Left lung (tissue), 10 donors: Measurements from ENCODE around the gene GDNF. TPM values are rescaled to one million over a fixed set of nuclear protein-coding genes. Genes with fewer than 3 reads are reported as not detected.

Source experiments
- ATAC-seq: fragments of 200-7000 bp; cut with Tn5 transposase; one replicate; pipeline ENCODE4 v1.9.1; 2020; ENCODE audit warnings: moderate library complexity
- DNase-seq, 4 donors: peaks; one replicate each; pipeline ENCODE4 v3.0.0-alpha.2; 2013 to 2020
- H3K27ac ChIP-seq, 2 donors: fragments of 200-600 bp; sonication (generic) in 1 of 2; one replicate each; pipeline versions ENCODE4 v1.5.0 to v1.8.0; 2020 to 2021
- H3K27me3 ChIP-seq, 2 donors: fragments of 200-600 bp; sonication (generic) in 1 of 2; one replicate each; pipeline versions ENCODE4 v1.5.0 to v1.8.0; 2020 to 2021
- H3K36me3 ChIP-seq, 2 donors: fragments of 200-600 bp; sonication (generic) in 1 of 2; one replicate each; pipeline versions ENCODE4 v1.5.0 to v1.8.0; 2020 to 2021
- H3K4me1 ChIP-seq, 2 donors: fragments of 200-600 bp; one replicate each; pipeline ENCODE4 v1.8.0; 2021
- H3K4me3 ChIP-seq, 2 donors: fragments of 200-600 bp; sonication (generic) in 1 of 2; one replicate each; pipeline versions ENCODE4 v1.5.0 to v1.8.0; 2020 to 2021; ENCODE audit warnings: mild to moderate bottlenecking in 1 of 2
- H3K9me3 ChIP-seq, 2 donors: fragments of 200-600 bp; sonication (generic) in 1 of 2; one replicate each; pipeline versions ENCODE4 v1.5.0 to v1.8.0; 2020 to 2021
- CTCF ChIP-seq, 2 donors: fragments of 200-600 bp; sonication (generic) in 1 of 2; IDR thresholded peaks; one replicate each; pipeline versions ENCODE4 v1.5.0 to v1.8.0; 2021; ENCODE audit warnings: antibody characterized with exemption in 2 of 2
- intact Hi-C, 2 donors: fragments of 100-400 bp; cut with DNase I; formaldehyde crosslinking; loops; one replicate each; pipeline versions ENCODE4 v1.11.2 to v1.14.2; 2022
- polyA plus RNA-seq, 6 donors: library from polyadenylated mRNA; unstranded; fragments of 120-200 nt; gene quantifications; one replicate each; pipeline ENCODE4 v1.2.1, GENCODE V29; 2013; ENCODE audit not compliant: insufficient read length in 6 of 6
- total RNA-seq, 2 donors: library from RNA; stranded (reverse); fragmentation: NEBNext Ultra II Directional; extraction: Animal tissue kit (Norgen Biotek cat#: 25700); gene quantifications; one replicate each; pipeline ENCODE4 v1.2.1, GENCODE V29; 2021
- donor health status: DM: no; HTN: yes; CAD: no.
- donor health status: DM: no; HTN: no; CAD: no.

GDNF gene
- total and polyA plus RNA-seq, 8 donors: 0.06 to 0.17 (median 0.07) TPM; not detected in 4

- no peak for ATAC-seq
- TF ChIP-seq CTCF (IDR thresholded peaks at IDR 0.05): no peak
- Histone ChIP-seq H3K9me3 (peaks cover 0 to 4% of the 10 kb centered on the region in 2 donors), H3K36me3 (no peaks in the 10 kb centered on the region), H3K27ac (no peak overlapping the region), H3K4me3 (no peak overlapping the region), H3K27me3 (peaks cover 0 to 7% of the 10 kb centered on the region in 2 donors), H3K4me1 (no peaks in the 10 kb centered on the region)
- intact Hi-C loops: no loop called here
- no peak for DNase-seq
Measured at GRCh38 chr5:37850226-37850865, 10.5 kb upstream of the GDNF start.

GRCh38 chr5:37849641-37850040 is 9.8 kb upstream of the GDNF start:
- intact Hi-C loops: no loop called here
- Histone ChIP-seq H3K27me3 (peaks cover under 1 to 14% of the 10 kb centered on the region in 2 donors), H3K9me3 (peaks cover 0 to 4% of the 10 kb centered on the region in 2 donors), H3K36me3 (no peaks in the 10 kb centered on the region), H3K4me1 (no peaks in the 10 kb centered on the region), H3K27ac (no peak overlapping the region), H3K4me3 (no peak overlapping the region)
- ATAC-seq (no peak), DNase-seq (no peak)
- no peak for TF ChIP-seq CTCF (IDR thresholded peaks at IDR 0.05)

- intact Hi-C loops: no loop called here
- no peak overlapping the region for H3K4me3 ChIP-seq
- H3K36me3 ChIP-seq: no peaks in the 10 kb centered on the region
- peaks cover 13 to 30% of the 10 kb centered on the region in 2 donors for H3K27me3 ChIP-seq
- TF ChIP-seq CTCF (IDR thresholded peaks at IDR 0.05): no peak
- no peaks in the 10 kb centered on the region for H3K4me1 ChIP-seq
- DNase-seq: no peak
- no peaks in the 10 kb centered on the region for H3K9me3 ChIP-seq
- no peak overlapping the region for H3K27ac ChIP-seq
- ATAC-seq: peak; percentile 72
Measured at GRCh38 chr5:37847978-37848425, 8.2 kb upstream of the GDNF start.

GRCh38 chr5:37846786-37847310 is 7.0 kb upstream of the GDNF start:
- no peak for DNase-seq
- TF ChIP-seq CTCF (IDR thresholded peaks at IDR 0.05): no peak
- Histone ChIP-seq H3K4me1 (no peaks in the 10 kb centered on the region), H3K27me3 (peaks cover 20 to 42% of the 10 kb centered on the region in 2 donors), H3K4me3 (no peak overlapping the region), H3K9me3 (no peaks in the 10 kb centered on the region), H3K27ac (no peak overlapping the region), H3K36me3 (no peaks in the 10 kb centered on the region)
- no peak for ATAC-seq
- intact Hi-C loops: no loop called here

GRCh38 chr5:37844009-37844408 is 4.2 kb upstream of the GDNF start:
- no peak for DNase-seq
- intact Hi-C loops: no loop called here
- no peak overlapping the region for H3K27ac ChIP-seq
- peaks cover 47 to 70% of the 10 kb centered on the region in 2 donors for H3K27me3 ChIP-seq
- peaks cover 0 to 14% of the 10 kb centered on the region in 2 donors for H3K4me1 ChIP-seq
- H3K4me3 ChIP-seq: no peak overlapping the region
- no peak for TF ChIP-seq CTCF (IDR thresholded peaks at IDR 0.05)
- H3K9me3 ChIP-seq: no peaks in the 10 kb centered on the region
- ATAC-seq: no peak
- no peaks in the 10 kb centered on the region for H3K36me3 ChIP-seq
